GM12874 (cell line): ENCODE measurements around the gene HPSE2.

ENCODE experiments used
- TF ChIP-seq, protein P1 (sequence below): IDR thresholded peaks from 2 replicates; pipeline ENCODE4 v1.5.1; 2011; ENCODE audit warnings: low read depth, mild to moderate bottlenecking, control low read depth, low read length, moderate library complexity; ENCODE audit not compliant: insufficient read depth

Gene HPSE2

DNA sequence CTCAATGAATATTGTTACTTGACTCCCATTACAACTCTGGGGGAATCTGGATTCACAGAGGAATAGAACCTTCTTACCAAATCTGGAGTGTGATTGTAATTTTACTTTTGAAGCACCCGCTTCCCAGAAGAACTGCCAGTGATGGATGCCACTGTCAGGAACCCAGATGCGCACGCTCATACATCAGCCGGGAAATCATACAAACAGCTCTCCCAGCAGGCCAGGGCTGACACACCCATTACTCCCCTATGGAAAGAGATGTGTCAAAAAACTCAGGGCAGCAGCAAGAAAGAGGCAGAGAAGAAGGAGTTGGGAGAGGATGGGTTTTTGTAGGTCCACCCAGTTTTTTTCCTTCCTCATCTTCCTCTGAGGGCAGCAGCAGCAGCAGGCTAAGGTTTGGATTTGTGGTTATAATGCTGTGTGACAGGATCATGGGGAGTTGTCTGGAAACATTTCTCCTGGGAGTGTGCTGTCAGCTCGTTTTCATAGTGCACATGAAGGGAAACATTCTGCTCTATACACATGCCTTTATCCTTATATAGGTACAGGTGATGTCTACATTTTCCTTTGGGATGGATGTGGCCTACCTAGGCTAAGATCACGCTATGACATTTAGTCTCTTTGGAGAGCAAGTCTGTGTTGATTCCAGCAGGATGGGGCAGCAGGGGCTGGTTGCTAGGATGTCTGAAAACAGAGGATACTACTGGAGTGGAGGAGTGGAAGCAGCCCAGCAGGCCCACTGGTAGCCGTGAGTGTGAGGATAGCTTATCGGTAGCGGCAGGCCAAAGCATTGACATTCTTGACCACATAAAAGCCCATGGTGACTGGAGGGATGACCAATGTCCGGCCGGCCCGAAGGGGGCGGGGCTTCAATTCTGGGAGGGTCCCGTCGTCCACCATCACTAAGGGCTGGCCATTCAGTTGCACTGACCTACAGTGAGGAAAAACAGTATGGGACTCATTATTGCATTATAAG is 776.6 kb downstream of the HPSE2 start:
- TF ChIP-seq, protein P1, sequence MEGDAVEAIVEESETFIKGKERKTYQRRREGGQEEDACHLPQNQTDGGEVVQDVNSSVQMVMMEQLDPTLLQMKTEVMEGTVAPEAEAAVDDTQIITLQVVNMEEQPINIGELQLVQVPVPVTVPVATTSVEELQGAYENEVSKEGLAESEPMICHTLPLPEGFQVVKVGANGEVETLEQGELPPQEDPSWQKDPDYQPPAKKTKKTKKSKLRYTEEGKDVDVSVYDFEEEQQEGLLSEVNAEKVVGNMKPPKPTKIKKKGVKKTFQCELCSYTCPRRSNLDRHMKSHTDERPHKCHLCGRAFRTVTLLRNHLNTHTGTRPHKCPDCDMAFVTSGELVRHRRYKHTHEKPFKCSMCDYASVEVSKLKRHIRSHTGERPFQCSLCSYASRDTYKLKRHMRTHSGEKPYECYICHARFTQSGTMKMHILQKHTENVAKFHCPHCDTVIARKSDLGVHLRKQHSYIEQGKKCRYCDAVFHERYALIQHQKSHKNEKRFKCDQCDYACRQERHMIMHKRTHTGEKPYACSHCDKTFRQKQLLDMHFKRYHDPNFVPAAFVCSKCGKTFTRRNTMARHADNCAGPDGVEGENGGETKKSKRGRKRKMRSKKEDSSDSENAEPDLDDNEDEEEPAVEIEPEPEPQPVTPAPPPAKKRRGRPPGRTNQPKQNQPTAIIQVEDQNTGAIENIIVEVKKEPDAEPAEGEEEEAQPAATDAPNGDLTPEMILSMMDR, result no peak

DNA sequence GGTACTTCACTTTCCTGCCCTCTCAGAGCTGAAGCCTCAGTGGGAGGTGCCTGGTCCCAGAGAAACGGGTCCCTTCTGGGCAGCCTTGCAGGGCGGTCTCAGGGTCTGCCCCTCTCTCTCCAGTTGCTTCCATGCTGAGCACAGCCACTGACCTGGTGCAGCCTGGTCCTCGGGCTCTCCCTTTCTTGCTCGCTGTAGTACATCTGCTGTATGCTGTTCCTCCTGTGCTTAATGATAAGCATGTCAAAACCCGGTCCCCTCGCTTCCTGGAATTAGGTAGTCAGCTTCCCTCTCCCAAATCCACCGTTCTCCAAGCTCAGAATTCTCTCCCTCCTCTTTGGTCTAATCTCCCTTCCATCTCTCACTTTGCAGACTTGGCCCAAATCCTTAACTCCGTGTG is 777.9 kb downstream of the HPSE2 start:
- TF ChIP-seq, protein P1, result no peak

- TF ChIP-seq, protein P1, result no peak
These were observed 778.8 kb downstream of the HPSE2 start for GRCh38 chr10:98456686-98457482.

DNA sequence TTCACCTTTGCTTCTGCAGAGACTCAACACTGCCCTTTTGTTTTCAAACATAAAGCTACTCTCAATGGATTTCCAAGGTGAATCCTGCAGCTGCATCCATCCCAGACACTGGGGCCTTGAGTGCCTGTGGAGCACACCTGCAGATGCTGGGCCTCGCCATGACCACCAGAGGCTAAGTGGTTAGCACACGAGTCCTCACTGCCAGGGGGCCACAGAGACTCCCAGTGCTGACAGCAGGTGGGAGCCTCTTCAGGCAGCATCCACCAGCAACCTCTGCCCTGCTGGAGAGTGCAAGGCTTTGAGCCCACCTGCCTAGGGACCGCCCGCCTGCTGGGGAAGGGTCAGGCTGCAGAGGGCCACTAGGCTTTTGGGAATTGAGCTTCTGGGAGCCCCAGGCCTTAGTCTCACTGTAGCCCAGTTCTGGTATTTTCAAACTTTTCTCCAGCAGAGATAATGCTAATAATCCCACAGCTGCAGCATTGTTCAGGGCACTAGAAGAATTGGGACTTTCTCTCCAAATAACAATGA is 779.5 kb downstream of the HPSE2 start:
- TF ChIP-seq, protein P1, result no peak

GRCh38 chr10:98453729-98454128 is 781.9 kb downstream of the HPSE2 start:
- TF ChIP-seq, protein P1, result no peak

DNA sequence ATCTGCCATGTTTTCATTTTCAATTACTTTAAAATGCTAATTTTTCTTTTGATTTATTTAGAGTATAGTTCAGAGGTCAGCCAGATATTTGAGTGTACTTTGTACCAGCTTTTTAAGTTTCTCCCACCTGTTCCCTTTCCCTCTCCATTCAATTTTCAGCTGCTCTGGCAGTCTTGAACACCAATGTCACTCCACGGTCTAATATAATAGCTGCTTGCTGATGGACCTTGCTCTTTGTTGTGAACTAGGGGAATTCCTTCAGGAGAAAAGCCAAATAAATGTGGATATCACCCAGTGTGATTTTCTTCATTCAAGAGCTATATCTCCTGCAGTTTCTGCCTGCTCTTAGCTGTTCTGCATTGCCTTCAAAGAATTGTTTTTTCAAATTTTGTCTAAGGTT is 785.0 kb downstream of the HPSE2 start:
- TF ChIP-seq, protein P1, result no peak

DNA sequence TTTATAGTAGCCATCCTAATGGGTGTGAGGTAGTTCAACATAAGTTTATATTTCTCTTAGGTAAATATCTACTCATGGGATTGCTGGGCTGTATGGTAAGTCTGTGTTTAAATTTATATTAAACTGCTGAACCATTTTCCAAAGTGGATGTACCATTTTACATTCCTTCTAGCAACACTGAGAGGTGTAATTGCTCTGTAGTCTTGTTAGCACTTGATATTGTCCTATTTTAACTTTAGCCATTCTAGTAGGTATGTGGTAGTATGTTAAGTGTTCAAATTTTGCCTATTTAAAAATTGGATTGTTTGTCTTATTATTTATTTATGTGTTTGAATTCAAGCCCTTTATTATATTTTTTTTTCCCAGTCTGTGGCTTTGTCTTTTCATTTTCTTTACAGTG is 786.4 kb downstream of the HPSE2 start:
- TF ChIP-seq, protein P1, result no peak
